LNCaP clone FGC (cell line): Measurements from ENCODE around the gene GRIN2D.

Experiments used
- DNase-seq: peaks from one replicate; pipeline ENCODE4 v3.0.0-alpha.2; 2011; ENCODE audit warnings: low read depth
- H3K4me3 ChIP-seq: 2 replicates; pipeline ENCODE4 v1.5.1; 2011; ENCODE audit warnings: mild to moderate bottlenecking, low read depth, low read length, control low read depth
- CTCF ChIP-seq: IDR thresholded peaks from 2 replicates; pipeline ENCODE4 v1.5.1; 2012; ENCODE audit warnings: mild to moderate bottlenecking; ENCODE audit not compliant: control insufficient read depth, insufficient read depth; ENCODE audit errors: extremely low read depth

GRIN2D gene

GRCh38 chr19:48392860-48393558, 459 bp upstream of the GRIN2D start:
- H3K4me3 ChIP-seq, result no peak overlapping the region
- DNase-seq, result no peak
- no peak for TF ChIP-seq CTCF

- no peak overlapping the region for H3K4me3 ChIP-seq
- DNase-seq, result no peak
- TF ChIP-seq CTCF, result no peak
Measured at GRCh38 chr19:48394331-48395169, 1.1 kb downstream of the GRIN2D start.

GRCh38 chr19:48395170-48395455, 1.6 kb downstream of the GRIN2D start:
- no peak for TF ChIP-seq CTCF
- H3K4me3 ChIP-seq, result no peak overlapping the region
- DNase-seq, result no peak

- DNase-seq, result no peak
- no peak overlapping the region for H3K4me3 ChIP-seq
- no peak for TF ChIP-seq CTCF
Measured at GRCh38 chr19:48395499-48395898, 2.0 kb downstream of the GRIN2D start.

- TF ChIP-seq CTCF, result no peak
- no peak for DNase-seq
- no peak overlapping the region for H3K4me3 ChIP-seq
Measured at GRCh38 chr19:48396016-48396823, 2.8 kb downstream of the GRIN2D start.

- no peak overlapping the region for H3K4me3 ChIP-seq
- DNase-seq, result no peak
- TF ChIP-seq CTCF, result no peak
Measured at GRCh38 chr19:48396824-48397176, 3.3 kb downstream of the GRIN2D start.
